ENCODE data around the gene DNAJB5.
A peak's percentile ranks its signal among the peaks of the same experiment; 100 is the strongest.
"Not testable (repeated sequence)": the region's sequence is repeated elsewhere in the genome, so short reads cannot be mapped to it uniquely, and the experiment has no call there.

The DNAJB5 gene

DNA sequence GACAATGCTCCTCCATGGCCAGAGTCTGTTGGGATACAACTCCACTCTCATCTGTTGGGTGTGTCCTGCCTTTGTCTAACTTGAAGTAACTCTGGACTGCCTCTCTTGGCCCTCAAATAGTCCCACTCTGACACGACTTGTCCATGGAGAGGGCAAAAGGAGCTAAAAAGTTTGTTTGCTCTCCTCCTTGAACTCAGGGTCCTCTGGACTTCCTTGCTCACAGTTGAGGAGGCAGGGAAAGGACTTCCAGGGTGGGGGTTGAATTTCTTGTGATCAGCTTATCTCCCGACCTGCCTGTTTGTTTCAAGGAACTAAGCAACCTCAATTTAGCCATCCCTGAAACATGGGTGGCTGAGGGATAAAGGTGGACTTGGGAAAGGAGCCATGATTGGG lies 11.7 kb downstream of the DNAJB5 start:
- DNase-seq: no peak

DNA sequence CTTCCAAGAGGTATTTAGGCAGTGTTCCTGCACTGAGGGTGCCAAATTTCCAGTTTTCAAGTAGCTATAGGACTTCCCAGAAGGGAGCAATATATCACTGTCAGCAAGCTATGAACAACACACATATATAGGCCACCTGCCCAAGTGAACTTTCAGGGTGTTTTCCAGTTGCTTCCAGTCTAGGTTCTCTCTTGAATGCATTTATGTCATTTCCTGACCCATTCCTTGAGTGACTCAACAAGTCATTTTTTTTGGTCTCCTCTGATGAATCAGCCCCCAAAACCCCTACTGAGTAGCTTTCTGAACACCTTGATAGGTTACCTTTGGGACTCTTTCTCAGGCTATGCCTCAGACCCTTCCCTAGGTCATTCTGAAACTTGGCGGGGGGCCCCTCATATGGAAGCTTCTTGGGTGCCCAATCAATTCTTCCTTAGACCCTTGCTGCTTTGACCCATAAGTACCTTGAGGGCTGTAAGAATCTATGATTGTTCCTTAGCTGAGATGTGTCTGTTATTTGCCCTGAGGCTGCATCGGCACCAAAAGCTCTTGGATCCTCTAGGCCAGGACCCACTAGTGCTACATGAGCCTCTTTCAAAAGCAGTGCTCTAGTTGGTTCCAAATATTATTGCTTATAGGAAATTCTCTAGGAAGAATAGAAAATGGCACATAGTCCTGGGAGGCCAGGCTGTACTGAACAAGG lies 12.4 kb downstream of the DNAJB5 start:
- no peak for DNase-seq

DNA sequence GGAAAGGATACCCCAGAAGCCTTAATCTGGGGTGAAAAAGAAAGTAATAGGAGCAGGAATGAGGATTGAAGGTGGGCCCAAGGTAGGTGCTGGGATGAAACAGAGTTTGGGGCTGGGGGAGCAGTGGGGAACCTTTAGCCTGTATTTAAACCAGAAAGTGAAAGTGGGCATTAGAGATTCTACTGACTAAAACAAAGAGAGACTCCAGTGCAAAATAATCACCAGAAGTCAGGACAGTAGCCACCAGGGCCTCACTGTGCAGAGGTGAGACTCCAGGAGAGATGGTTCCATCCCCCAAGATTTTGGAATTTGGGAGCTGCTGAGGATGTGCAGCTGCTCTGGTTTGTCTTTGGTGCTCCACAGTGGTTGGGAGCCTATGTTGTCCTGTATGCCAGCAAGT lies 13.1 kb downstream of the DNAJB5 start:
- no peak for DNase-seq

DNA sequence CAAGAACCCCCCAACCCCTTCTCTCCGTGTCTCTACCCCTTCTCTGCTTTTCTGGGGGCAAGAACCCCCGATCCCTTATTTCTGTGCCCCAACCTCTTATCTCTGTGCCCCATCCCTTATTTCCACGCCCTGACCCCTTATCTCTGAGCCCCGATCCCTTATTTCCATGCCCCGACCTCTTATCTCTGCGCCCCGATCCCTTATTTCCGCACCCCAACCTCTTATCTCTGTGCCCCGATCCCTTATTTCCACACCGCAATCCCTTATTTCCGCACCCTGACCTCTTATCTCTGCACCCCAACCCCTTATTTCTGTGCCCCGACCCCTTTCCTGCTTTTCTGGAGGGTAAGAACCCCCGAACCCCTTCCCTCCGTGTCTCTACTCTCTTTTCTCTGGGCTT lies 14.8 kb downstream of the DNAJB5 start:
- not testable (repeated sequence) for DNase-seq

DNA sequence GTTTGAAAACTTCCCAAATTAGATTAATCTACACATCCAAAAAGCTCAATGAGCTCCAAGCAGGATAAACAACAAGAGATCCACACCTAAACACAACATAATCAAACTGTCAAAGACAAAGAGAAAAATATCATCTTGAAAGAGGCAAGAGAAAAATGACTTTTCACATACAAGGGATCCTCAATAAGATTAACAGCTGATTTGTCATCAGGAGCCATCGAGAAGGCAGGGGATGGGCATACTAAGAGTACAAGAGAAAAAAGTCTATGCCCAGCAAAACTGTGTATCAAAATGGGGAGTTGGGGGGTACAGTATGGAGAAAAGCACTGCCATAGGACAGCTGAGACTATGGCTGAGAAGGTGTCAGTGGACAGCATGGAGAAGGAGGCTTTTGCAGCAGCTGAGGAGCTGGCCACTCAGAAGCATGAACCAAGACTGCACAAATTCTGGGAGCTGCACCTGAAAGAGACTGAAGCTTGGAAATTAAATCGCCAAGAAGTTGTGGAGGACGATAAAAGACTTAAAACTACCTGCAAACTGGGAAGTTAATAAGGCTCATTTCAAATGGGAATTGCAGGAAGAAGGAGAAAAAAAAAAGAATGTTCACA lies 20.9 kb downstream of the DNAJB5 start:
- no peak for DNase-seq

DNA sequence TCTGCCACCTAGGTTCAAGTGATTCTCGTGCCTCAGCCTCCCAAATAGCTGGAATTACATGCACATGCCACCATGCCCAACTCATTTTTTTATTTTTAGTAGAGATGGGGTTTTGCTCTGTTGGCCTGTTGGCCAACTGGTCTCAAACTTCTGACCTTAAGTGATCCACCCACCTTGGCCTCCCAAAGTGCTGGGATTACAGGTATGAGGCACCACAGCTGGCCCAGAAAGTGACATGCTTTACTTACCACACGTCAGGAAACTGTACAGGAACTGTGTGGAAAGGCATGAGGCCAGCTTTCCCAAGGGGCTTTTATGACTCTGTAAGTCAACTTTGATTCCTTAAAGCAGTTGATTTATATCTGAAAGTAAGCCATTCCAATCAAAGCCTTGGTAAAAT lies 25.0 kb downstream of the DNAJB5 start:
- DNase-seq: no peak

DNA sequence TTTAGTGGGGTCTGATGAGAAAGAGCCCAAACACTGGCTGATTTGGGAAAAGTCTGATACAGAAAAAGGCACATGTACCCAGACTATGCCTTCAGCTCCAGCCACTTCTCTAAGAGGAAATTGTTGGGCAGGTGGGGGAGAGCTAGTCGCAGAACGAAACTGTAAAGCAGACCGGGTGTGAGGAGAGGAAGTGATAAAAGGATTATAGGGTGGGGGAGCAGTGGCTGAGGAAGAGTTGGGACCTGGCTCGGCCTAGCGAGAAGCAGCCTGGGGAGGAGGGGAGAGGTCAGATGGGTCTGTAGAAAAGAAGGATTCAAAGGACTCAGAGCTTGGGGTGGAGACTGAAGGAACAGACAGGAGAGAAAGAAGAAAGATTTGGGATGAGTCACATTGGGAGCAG lies 33.9 kb downstream of the DNAJB5 start:
- not testable (repeated sequence) for DNase-seq

DNA sequence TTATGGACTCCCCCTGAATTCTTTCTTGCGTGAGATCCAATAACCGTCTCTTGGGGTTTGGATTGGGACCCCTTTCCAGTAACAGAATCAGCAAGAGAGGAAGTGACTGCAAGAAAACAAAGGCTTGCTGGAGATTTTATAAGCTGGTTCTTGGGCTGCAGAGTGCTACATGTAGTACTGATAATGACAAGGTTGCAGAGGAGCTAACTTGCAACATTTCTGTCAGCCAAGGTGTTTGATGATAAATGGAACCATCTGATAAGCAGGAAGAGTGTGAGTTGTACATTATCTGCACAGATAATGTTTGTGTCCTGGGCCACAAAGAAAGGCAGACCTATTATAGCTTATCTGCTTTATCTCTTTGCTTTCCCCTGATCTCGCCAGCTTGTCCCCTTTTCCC lies 37.1 kb downstream of the DNAJB5 start:
- no peak for DNase-seq

DNA sequence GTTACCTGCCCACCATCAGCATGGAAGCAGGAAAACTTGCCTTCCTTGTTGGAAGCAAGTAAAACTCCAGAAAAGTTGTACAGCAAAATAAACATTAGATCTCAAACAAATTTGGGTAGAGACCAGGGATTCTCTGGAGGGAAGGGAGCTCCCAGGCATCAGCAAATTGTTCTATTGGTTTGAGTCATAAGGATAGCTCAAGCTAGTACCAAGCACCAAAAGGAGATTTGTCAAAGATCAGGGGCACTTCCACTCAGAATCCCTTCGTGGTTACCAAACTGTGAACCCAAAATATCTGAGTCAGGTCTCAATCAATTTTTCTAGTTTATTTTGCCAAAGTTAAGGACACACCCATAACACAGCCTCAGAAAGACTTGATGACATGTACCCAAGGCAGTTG lies 37.8 kb downstream of the DNAJB5 start:
- no peak for DNase-seq

DNA sequence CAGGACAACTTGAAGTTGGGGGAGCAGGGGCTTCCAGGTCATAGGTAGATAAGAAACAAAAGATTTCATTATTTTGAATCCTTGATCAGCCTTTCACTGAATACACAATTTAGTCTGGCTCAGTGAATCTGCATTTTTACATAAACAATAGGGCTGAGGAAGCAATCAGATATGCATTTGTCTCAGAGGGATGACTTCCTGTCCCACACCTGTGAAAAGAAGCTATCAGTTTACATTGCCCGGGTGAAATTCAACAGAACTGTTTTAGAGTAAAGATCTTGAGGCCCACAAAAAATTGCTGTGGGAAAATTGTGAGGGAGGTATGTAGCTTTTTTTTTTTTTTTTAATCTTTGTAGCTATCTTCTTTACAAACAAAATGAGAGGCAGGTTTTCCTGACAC lies 38.3 kb downstream of the DNAJB5 start:
- DNase-seq: no peak

DNA sequence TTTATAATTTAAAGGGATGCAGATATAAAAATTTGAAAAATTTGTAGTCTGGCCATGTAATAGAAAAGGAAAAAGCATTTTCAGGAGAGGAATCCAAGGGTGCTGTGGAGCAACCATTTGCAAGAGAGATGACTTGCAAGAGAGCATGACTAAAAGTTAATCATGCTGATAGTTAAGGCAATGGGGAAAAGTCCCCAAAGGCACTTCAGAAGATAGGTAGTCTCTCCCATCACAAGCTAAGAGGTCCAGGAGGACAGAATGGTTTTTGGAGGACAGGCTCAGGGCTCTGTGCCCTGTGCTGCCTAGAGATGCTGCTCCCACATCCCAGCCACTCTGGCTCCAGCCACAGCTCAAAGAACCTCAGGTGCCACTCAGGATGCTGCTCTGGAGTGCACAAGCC lies 38.8 kb downstream of the DNAJB5 start:
- no peak for DNase-seq

DNA sequence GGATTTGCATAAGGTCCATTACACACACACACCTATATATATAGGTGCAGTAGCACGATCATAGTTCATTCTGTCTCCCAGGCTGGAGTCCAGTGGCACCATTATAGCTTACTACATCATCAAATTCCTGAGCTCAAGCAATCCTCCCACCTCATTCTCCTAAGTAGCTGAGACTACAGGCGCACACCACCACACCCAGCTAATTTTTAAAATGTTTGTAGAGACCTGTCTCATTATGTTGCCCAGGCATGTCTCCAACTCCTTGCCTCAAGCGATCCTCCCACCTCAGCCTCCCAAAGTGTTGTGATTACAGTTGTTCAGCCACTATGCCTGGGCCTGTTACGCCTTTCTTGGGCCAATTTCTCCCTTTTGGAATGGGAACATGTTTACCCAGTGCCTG lies 39.7 kb downstream of the DNAJB5 start:
- DNase-seq: no peak

DNA sequence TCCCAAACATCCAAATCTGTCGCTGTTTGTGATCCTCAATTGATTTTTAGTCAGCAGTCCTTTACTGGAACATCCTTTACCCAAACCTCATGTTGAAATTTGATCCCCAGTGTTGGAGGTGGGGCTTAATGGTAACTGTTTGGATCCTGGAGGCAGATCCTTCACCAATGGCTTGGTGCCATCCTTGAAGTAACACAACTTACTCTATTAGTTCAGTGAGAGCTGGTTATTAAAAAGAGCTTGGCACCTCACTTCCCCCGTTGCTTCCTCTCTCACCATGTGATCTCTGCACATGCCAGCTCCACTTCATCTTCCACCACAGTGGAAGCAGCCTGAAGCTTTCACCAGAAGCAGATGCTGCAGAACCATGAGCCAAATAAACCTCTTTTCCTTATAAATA lies 40.3 kb downstream of the DNAJB5 start:
- DNase-seq: no peak

DNA sequence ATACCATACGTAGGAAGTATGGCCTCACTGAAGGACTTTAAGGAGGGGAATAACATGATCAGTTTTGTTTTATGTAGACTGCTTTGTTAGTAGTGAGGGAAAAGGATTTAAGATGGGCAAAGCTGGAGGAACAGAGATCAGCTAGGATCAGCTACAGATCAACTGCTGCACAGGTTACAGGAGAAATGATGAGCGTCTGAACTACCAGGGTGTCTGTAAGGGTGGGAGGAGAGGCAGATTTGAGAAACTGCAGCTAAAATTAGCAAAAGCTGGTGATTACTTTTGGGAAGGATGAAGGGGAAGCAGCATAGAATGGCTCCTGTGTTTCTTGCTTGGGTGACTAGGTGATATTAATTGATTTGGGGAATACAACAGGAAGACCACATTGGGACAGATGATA lies 43.6 kb downstream of the DNAJB5 start:
- DNase-seq: no peak

DNA sequence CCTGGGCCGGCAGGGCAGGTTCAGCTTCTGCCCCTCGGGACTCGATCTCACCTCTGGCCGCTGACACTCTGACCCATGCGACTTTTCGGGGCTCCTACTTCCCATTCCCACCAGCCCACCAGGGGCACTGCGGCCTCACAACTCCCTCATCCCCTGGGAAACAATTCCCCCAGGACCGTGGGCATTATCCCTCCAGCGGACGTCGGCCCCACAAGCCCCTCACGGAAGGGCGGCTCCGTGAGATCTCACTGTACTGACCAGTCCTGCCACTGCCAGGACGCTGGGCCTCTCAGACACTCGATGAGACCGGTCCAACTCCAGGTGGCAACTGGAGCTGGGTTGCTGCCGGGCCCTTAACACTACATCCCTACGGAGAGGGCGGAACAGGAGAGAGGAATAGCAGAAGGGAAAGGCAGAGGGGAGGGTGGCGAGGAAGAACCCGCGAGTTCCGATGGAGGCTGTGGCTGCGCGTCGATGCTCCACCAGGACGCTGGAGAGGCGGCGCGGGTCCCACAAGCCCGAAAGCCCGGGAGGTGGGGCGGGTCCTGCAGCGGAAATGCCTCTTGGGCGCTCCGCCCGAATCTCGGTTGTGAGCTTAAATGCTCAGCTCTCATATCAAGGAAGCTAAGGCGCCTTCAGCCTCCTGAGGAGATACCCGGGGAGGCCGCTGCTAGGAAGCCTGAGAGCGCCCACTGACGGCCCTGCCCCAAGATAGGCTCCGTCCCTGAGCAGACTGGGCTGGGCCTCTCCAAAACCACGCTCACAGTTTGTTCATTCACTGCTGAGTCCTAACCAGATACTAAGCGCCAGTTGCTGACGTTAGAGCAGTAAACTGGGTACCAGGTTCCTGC lies 46.5 kb downstream of the DNAJB5 start:
- DNase-seq: peak; percentile 45

DNA sequence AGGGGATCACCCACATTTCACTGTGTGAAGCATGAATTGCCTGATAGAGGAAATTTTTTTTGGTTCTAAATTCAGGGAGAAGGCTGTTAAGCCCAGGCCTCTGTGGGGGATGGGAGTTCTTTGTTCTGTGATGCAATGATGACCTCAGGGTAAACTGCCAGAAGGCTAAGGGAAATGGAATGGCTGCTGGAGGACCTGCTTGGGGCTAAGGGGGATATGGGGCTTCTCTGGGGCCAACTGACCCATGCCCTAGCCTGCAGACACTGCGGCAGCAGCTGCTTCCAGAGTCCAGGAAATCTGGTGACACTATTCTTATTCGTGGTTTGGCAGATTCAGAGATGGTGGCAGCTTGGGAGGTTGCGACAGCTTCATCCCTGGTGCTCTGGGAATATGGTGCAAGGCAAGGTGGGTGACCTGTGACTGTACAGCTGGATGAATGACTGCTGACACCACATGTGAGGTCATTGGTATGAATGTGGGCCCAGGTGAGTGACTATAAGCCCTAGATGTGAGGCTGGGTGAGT lies 52.6 kb downstream of the DNAJB5 start:
- DNase-seq: no peak

DNA sequence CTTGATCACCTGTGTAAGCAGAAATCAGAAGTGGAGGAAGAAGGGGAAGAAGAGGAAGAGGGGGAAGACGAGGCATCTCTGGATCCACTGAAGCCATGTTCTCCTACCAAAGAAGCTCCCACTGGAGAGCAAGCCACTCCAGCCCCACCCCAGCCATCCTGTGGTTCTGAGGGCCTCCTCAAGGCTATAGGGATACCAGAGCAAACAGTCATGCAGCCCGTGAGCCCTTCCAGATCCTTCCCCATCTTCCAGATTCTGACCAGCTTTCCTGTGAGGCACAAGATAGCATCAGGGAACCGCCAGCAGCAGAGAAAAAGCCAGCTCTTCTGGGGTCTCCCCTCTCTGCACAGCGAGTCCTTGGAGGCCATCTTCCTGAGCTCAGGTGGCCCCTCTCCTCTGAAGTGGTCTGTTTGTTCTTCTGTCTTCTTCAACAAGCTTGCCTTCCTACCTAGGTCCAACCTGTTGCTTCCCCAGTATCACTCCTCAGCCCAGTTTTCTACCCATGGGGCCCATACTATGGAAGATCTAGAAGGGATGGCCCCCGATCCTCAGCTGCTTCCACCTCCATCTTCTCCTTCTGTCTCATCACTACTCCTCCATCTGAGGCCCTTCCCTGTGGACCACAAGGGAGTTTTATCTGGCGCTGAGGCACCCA lies 53.5 kb downstream of the DNAJB5 start:
- no peak for DNase-seq

DNA sequence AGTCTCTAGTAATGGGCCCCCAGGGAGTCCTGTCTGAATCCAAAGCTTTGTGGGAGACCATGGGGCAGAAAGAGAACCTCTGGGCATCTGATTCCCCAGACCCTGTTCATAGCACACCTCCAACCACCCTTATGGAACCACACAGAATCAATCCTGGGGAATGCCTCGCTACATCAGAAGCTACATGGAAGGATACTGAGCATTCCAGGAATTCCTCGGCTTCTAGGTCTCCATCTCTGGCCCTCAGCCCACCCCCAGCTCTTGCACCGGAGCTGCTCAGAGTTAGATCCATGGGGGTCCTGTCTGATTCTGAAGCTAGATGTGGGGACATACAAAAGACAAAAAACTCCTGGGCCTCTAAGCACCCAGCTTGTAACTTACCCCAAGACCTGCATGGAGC lies 54.5 kb downstream of the DNAJB5 start:
- no peak for DNase-seq

Data from stimulated activated CD4-positive, alpha-beta T cell treated with anti-CD3 and anti-CD28 coated beads, Interleukin-4, amount 100 ng/mL, for 24 hours (primary cell).